Measurements from ENCODE around the gene TMEM140.

- TF ChIP-seq CTCF (optimal IDR thresholded peaks at IDR 0.05 in 1 of 3, IDR thresholded peaks at IDR 0.05 in 1 of 3, conservative IDR thresholded peaks at IDR 0.05 in 1 of 3; ENCODE audit: extremely low read depth in 1 of 3, insufficient read depth in 2 of 3, low read length in 3 of 3), result no peak
- TF ChIP-seq EZH2 (IDR thresholded peaks at IDR 0.05; ENCODE audit: low read length), result no peak
These were observed 16.6 kb downstream of the TMEM140 start for GRCh38 chr7:135164357-135165061.
